A204.1 (cell line): ENCODE measurements around the gene KRTAP12-3.
"Not testable (repeated sequence)": the region's sequence is repeated elsewhere in the genome, so short reads cannot be mapped to it uniquely, and the experiment has no call there.

Experiments
- FAIRE-seq: peaks from 2 replicates; lab custom pipeline; 2012; peaks lifted over from hg19 to GRCh38; lab: Jason Lieb, UNC

KRTAP12-3 gene

GRCh38 chr21:44627181-44627822 lies 30.4 kb upstream of the KRTAP12-3 start:
- FAIRE-seq = not testable (repeated sequence)

GRCh38 chr21:44627831-44628233 lies 29.9 kb upstream of the KRTAP12-3 start:
- FAIRE-seq = not testable (repeated sequence)

- FAIRE-seq = no peak
Measured at GRCh38 chr21:44628707-44629391, 28.9 kb upstream of the KRTAP12-3 start.

GRCh38 chr21:44630440-44630839 lies 27.3 kb upstream of the KRTAP12-3 start:
- no peak for FAIRE-seq

GRCh38 chr21:44632067-44632466 lies 25.7 kb upstream of the KRTAP12-3 start:
- no peak for FAIRE-seq

- FAIRE-seq = no peak
Measured at GRCh38 chr21:44636209-44637017, 21.3 kb upstream of the KRTAP12-3 start.

- FAIRE-seq = no peak
Measured at GRCh38 chr21:44637018-44637850, 20.5 kb upstream of the KRTAP12-3 start, which contains the start of gene KRTAP10-10. TSS of gene KRTAP10-10 (plus strand) at chr21:44637356. CDS start at chr21:44637418, 62 bp downstream.

GRCh38 chr21:44637851-44638348 lies 19.8 kb upstream of the KRTAP12-3 start:
- FAIRE-seq = not testable (repeated sequence)

- not testable (repeated sequence) for FAIRE-seq
Measured at GRCh38 chr21:44638506-44639330, 19.0 kb upstream of the KRTAP12-3 start.

- no peak for FAIRE-seq
Measured at GRCh38 chr21:44639331-44639655, 18.4 kb upstream of the KRTAP12-3 start.

GRCh38 chr21:44640761-44641160 lies 17.0 kb upstream of the KRTAP12-3 start:
- no peak for FAIRE-seq

GRCh38 chr21:44643741-44644310 lies 13.9 kb upstream of the KRTAP12-3 start:
- FAIRE-seq = no peak

GRCh38 chr21:44644878-44645277 lies 12.9 kb upstream of the KRTAP12-3 start:
- no peak for FAIRE-seq

- FAIRE-seq = not testable (repeated sequence)
Measured at GRCh38 chr21:44646366-44647221, 11.1 kb upstream of the KRTAP12-3 start, which contains the start of gene KRTAP10-11. TSS of gene KRTAP10-11 (plus strand) at chr21:44646414. CDS start at chr21:44646459, 45 bp downstream.

- no peak for FAIRE-seq
Measured at GRCh38 chr21:44647222-44647552, 10.5 kb upstream of the KRTAP12-3 start.

GRCh38 chr21:44648557-44649311 lies 9.0 kb upstream of the KRTAP12-3 start:
- no peak for FAIRE-seq

GRCh38 chr21:44649521-44650100 lies 8.1 kb upstream of the KRTAP12-3 start:
- FAIRE-seq = no peak

GRCh38 chr21:44650265-44650972 lies 7.3 kb upstream of the KRTAP12-3 start:
- FAIRE-seq = no peak
